HL-60/S4 (cell line): ENCODE data around the gene RET.

Experiments
- in situ Hi-C: fragments of 300-500 bp; cut with MboI; formaldehyde crosslinking; loops from 2 replicates; pipeline ENCODE4 v1.14.3; 2022; ENCODE audit warnings: low sequenced_read_pairs

RET gene

DNA sequence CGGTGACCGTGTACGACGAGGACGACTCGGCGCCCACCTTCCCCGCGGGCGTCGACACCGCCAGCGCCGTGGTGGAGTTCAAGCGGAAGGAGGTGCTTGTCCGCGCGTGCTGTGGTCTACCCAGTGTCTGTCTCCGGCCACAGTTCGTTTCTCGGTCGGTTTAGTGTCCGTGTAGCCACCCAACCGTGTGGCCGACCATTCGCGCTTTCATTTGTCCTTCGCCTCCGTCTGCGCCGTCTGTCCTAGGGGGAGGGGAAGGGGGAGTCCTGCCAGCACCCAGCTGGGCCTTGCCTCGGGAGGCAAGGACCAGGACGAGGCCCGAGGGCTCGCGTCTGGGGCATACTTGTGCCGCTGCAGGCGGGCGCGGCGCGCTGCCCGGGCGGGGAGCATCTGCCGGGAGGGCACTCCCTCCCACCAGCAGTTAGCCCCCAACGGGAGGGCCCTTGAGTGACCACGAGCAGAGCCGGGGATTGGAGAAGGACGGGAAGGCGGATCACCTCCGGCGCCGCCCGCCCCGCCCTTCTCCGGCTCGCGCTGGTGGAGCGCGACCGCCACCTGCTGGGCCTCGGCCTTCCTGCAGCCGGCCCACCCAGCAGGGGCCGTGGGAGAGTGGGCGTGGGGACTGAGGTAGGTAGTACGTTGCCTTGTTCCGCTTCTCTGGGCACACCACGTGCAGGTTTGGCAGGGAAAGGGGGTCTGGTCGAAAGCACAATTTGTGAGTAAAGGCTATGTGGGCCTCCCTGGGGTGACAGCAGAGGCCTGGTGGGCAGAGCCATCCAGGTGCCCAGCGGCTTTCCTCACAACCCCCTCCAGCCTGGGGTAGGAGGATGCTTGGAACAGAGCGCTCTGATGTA is 28.5 kb downstream of the RET start:
- in situ Hi-C loops: loop anchor here (25.0 kb wide), 1 partner anchor 468 kb away; the partner anchor contains the start of gene ZNF33B

GRCh38 chr10:43105956-43106229 is 29.0 kb downstream of the RET start:
- in situ Hi-C loops: loop anchor here (25.0 kb wide), 1 partner anchor 469 kb away; the partner anchor contains the start of gene ZNF33B

GRCh38 chr10:43106256-43107091 is 29.6 kb downstream of the RET start:
- in situ Hi-C loops: loop anchor here (25.0 kb wide), 1 partner anchor 469 kb away; the partner anchor contains the start of gene ZNF33B

DNA sequence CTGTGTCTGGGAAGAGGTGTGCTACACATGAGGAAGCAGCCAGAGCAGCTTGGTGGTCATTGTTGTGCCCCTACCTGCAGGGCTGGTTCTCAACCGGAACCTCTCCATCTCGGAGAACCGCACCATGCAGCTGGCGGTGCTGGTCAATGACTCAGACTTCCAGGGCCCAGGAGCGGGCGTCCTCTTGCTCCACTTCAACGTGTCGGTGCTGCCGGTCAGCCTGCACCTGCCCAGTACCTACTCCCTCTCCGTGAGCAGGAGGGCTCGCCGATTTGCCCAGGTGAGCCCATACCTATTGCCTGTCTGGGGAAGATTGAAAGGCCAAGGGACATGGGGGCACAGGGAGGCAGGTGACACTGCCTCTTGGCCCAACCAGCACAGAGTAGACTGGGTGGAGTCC is 32.1 kb downstream of the RET start:
- in situ Hi-C loops: loop anchor here (25.0 kb wide), 1 partner anchor 472 kb away; the partner anchor contains the start of gene ZNF33B

DNA sequence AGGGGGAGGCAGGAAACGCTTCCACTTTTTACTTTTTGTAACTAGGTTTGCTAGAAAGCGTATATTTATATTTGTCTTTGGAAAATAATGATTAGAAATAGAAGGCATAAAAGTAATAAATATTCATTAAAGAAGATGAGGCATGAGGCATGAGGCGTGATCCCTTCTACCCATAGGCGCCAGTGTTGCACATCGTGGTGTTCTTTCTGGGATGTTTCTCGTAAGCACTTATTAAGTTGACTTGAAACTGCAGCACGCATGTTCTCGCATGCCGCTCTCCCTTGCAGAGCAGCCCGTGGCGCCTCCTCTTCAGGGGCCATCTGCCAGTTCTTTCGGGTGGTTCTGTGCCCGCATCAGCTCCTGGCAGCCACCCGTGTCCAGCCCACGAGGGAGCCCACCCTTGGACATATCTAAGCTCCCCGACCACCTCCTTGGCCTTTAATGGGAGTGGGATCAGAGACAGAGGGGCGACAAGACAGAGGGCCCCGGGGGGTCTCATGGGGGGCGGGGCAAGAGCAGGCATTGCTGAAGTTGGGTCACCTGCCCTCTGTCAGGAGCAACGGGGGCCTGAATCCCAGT is 32.9 kb downstream of the RET start:
- in situ Hi-C loops: loop anchor here (25.0 kb wide), 1 partner anchor 472 kb away; the partner anchor contains the start of gene ZNF33B

DNA sequence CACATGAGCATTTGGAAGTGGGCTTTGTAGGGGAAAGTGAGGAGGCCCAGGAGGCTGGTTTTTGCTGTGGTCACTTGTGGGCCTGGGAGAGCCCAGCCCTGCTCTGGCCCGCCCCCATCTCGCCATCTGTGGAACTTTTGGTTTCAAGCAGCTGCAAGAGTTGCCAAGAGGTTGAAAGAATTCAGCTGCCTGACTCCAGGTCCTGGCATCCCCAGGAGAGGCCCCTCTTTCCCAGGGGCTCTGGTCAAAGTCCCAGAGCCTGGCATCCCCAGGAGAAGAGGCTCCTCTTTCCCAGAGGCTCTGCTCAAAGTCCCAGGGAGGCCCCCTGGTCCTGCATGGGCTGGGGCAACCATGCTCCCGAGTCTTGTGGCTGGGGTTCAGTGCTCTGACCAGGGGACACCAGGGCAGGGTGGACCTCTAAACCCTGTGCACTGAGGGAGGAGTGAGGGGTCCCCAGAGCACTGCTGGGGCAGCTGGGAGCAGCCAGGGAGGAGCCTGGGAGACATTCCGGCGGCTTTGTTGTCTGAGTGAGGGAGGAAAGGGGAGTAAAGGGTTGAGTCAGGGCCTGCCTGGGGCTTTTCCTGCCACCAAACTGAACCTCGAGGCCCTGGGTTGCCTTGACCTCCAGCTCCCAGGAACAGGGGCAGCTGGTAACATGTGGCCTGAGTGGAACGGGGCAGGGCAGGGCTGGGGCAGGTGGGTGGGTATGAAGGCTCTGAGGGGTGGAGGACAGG is 33.6 kb downstream of the RET start:
- in situ Hi-C loops: loop anchor here (25.0 kb wide), 1 partner anchor 473 kb away; the partner anchor contains the start of gene ZNF33B

DNA sequence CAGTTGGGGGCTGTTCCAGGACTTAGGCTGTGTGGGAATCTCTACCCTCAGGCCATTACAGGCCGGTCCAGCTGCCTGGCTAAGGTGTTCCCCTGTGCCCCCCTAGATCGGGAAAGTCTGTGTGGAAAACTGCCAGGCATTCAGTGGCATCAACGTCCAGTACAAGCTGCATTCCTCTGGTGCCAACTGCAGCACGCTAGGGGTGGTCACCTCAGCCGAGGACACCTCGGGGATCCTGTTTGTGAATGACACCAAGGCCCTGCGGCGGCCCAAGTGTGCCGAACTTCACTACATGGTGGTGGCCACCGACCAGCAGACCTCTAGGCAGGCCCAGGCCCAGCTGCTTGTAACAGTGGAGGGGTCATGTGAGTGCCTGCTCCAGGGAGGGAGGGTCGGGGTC is 34.2 kb downstream of the RET start:
- in situ Hi-C loops: loop anchor here (25.0 kb wide), 1 partner anchor 474 kb away; the partner anchor contains the start of gene ZNF33B

DNA sequence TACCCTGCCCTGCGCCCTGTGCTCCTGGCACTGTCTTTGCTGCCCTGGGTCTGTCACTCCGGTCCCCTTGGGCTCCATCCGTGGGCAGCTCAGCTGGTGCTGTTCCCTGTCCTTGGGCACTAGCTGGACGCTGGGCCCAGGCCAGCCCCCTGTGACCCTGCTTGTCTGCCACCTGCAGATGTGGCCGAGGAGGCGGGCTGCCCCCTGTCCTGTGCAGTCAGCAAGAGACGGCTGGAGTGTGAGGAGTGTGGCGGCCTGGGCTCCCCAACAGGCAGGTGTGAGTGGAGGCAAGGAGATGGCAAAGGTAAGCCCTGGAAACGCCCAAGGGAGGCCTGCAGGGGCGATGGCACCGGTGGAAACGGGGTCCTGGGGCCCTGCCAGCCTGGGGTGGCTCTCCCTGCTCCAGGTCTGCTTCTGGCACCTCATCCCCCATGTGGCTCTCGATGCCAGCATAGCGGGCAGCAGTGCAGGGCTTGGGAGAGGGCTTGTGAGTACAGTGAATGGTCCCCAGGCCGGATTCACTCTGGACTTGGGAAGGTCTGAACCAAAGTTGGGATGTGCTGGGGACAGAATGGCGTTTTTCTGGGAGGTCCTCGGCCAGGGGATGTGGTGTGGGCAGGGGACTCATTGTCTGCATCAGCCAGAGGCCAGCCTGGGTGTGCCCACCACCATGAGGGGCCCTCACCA is 35.2 kb downstream of the RET start:
- in situ Hi-C loops: loop anchor here (25.0 kb wide), 1 partner anchor 475 kb away; the partner anchor contains the start of gene ZNF33B

- in situ Hi-C loops: loop anchor here (25.0 kb wide), 1 partner anchor 475 kb away; the partner anchor contains the start of gene ZNF33B
Observed at GRCh38 chr10:43112608-43112961, 35.7 kb downstream of the RET start.

GRCh38 chr10:43113201-43114087 is 36.6 kb downstream of the RET start:
- in situ Hi-C loops: loop anchor here (25.0 kb wide), 1 partner anchor 476 kb away; the partner anchor contains the start of gene ZNF33B

DNA sequence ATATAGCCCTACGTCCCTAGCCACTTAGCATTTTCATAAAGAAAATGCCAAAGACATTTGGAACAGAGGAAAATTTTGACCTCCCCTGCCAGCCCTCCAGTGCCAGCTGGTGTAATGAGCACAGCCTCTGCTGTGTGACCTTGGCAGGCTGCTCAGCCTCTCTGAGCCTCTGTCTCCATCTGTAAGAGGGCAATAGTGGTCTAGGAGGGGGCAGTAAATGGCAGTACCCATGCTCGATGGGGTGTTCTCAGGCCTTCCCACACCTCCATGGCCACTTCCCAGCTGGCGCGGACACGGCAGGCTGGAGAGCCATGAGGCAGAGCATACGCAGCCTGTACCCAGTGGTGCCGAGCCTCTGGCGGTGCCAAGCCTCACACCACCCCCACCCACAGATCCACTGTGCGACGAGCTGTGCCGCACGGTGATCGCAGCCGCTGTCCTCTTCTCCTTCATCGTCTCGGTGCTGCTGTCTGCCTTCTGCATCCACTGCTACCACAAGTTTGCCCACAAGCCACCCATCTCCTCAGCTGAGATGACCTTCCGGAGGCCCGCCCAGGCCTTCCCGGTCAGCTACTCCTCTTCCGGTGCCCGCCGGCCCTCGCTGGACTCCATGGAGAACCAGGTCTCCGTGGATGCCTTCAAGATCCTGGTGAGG is 37.3 kb downstream of the RET start:
- in situ Hi-C loops: loop anchor here (25.0 kb wide), 1 partner anchor 477 kb away; the partner anchor contains the start of gene ZNF33B

GRCh38 chr10:43114743-43115611 is 38.1 kb downstream of the RET start:
- in situ Hi-C loops: loop anchor here (25.0 kb wide), 1 partner anchor 478 kb away; the partner anchor contains the start of gene ZNF33B

DNA sequence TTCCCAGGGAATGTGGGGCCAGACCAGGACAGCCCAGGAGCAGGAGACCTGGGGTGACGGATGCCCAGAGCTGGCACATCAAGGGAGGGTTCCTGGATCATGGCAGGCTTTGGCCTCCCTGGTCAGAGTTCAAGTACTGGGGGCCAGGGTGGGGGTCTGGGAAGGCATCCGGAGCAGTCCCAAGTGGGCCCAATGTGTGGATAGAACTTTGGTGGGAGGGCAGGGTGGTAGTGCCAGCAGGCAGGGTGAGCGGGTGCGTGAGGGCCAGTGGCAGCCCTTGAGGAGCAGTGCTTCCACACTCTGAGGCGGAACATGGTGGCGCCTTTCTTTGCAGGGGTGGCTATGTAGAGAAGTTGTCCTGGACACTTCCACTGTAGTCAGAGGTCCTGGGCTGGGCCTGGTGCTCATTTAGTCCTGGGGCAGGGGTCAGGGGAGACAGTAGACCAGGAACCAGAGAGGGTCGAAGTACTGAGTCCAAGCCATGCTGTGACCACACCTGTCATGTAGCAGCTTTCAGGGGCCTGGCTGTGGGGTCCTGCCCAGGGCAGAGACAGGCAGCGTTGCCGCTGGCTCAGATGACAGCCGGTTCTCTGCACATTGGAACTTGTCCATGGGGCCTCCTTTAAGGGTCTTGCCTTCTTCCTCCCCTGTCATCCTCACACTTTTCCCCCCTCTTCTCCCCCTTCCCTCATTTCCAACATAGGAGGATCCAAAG is 39.2 kb downstream of the RET start:
- in situ Hi-C loops: loop anchor here (25.0 kb wide), 1 partner anchor 479 kb away; the partner anchor contains the start of gene ZNF33B

- in situ Hi-C loops: loop anchor here (25.0 kb wide), 1 partner anchor 479 kb away; the partner anchor contains the start of gene ZNF33B
Observed at GRCh38 chr10:43116596-43116995, 39.7 kb downstream of the RET start.

DNA sequence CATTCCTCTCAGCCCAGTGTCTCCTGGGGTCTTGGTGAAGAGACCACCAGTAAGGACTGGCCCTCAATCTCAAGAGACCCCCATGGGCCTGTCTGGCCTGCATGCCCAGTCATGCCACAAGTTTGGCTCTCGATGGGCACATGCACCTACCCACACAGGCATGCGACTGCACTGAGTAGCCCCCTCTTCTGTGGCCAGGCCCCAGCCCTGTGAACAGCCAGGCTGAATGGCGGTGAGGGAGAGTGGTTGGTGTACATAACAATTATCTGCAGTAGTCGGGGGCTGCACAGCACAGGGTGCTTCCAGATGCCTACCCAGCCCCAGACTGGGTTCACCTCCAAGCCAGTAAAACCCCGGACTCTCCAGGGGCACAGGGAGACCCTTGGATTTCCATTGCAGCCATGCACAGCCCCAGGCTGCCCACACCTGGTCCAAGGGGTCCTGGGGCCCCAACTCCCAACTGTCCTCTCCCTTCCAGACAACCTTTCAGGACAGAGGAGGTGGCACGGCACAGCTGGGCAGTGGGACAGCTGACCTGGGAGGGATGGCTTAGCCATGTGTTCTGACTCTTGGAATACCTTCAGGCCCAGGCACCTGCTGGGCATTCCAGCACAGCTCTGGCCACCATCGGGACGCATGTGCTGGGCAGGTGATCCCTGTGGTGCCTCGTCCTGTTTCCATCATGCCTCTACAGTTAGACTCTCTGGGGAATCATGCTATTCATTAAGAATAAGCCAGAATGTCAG is 40.3 kb downstream of the RET start:
- in situ Hi-C loops: loop anchor here (25.0 kb wide), 1 partner anchor 480 kb away; the partner anchor contains the start of gene ZNF33B
